Activated CD8-positive, alpha-beta memory T cell treated with anti-CD3 and anti-CD28 coated beads for 1 hour (primary cell): ENCODE results near the gene GEN1.

Experiments used
- DNase-seq, 2 donors: peaks; one replicate each; pipeline ENCODE4 v3.0.0-alpha.2; 2020; ENCODE audit warnings: low read depth in 1 of 2; ENCODE audit errors: extremely low read depth in 1 of 2

GEN1 gene

GRCh38 chr2:17752892-17753802, 791 bp upstream of the GEN1 start:
- DNase-seq: no peak

DNA sequence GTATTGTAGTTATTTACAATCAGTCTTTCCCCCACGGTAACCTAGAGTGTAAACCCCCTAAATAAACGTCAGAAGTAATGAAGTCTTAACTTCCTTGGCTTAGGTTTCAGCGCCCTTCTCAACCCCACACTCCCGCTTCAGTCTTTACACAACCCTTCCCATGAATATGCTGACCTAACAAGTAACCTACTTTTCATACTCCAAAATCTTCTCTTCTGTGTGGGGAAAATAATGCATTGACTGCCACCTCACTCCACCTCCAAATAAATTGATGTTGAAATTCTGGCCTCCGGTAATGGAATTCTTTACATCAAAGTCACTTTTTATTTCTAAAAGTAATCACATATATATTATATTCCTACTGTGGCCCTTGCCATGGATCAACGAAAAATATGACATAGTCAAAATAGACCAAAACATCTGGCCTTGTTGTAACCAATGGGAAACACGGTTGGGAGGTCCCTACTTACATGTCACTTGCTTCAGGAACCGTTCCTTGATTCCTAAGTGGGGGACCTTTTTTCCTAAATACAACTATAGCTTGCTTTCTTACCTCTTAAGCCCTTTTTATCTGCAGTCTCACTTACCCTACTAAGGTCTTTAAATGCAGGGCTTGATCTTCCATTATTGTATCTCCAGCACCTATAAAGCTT, 961 bp downstream of the GEN1 start:
- no peak for DNase-seq

DNA sequence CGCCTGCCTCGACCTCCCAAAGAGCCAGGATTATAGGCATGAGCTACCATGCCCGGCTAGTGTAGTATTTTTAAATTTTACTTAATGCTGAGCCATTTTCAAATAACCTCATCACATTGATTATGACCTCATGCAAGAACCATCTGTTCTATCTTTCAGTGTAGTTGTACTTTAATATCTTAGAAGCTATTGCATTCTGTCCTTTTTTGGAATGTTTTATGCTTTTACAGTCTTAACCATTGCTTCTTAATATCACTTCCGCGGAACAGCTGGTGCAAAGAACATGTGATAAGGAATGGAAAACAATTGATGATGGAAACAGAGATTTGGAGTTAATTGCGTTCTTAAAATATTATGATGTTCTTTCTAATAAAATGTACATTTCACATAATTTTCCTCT, 2.7 kb downstream of the GEN1 start:
- no peak for DNase-seq

DNA sequence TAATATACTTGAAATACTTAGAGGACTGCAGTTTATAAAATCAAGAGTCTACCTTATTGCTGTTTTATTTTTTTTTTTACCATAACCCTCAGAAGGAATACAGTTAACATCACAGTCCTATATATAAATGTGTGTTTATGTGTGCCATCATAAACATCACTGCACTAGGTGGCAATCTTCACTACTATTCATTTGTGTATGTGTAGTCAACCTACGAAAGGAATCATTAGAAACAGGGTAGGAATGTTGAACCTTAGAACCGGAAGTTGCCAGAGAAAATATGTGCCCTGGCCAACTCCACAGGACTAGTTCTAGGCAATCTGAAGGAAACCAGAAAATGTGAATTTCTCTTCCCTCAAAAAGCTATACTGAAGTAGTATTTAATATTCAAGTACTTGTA, 3.4 kb downstream of the GEN1 start:
- DNase-seq: no peak

DNA sequence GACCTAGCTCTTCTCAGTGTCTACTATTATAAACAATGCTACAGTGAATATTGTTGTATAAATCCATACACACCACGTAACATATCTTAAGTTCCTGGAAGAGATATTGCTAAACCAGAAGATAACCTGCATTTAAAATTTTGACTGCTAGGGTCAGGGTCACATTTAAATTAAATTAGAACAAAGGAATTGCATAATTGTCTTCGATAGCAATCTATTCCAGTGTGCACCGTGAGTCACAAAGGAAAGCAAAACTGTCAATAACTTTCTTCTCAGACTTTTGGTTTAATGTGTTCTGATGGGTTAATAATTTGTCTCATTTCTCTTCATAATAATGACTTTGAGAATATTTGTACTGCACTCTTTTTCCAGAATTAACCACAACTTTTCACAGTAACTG, 4.2 kb downstream of the GEN1 start:
- DNase-seq: no peak

DNA sequence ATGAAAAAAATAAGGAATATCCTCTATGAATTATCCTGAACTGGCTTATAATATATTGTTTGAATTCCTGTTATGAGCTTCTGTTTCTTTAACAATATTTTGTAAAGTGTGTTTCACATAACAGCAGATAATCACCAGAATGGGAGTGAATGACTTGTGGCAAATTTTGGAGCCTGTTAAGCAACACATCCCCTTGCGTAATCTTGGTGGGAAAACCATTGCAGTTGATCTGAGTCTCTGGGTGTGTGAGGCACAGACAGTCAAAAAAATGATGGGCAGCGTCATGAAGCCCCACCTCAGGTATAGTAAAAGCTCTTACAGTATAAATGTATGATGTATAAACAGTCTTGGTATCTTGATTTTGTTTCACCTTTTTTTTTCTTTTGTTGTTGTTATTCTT, 5.9 kb downstream of the GEN1 start:
- DNase-seq: no peak

- DNase-seq: no peak
Measured at GRCh38 chr2:17762451-17762850, 8.5 kb downstream of the GEN1 start.

DNA sequence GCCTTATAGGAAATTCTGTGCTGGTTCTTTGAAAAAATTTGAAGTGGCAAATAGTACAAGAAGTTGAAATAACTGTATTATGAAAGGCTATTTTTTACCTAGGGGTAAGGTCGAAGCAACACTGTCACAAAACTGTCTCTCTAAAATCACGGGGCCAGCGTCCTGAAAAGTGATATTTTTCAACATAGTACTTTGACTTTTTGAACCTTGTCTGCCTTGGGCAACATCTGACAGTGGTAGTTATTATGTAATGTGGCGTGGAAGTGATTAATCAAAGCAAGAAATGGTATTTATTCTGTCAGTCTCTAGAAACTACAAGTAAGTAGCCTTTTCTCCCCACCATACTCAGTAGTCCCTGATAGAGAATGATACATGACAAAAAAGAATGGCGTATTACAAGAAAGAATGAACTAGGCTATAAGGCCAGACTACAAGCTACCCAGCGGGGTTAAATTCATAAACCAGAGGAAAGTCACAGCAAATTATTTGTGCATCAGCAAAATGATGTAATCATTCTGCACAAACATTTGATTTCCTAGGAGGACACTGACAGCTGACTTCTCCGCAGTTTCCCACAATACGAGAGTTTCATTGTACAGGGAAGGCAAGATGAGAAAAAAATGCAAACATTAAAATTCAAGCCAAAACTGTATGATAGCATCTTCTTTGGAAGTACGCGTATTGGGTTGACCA, 9.8 kb downstream of the GEN1 start:
- DNase-seq: no peak

GRCh38 chr2:17765398-17765797, 11.5 kb downstream of the GEN1 start:
- DNase-seq: no peak

GRCh38 chr2:17768894-17769293, 15.0 kb downstream of the GEN1 start:
- no peak for DNase-seq

GRCh38 chr2:17771956-17772355, 18.0 kb downstream of the GEN1 start:
- no peak for DNase-seq

DNA sequence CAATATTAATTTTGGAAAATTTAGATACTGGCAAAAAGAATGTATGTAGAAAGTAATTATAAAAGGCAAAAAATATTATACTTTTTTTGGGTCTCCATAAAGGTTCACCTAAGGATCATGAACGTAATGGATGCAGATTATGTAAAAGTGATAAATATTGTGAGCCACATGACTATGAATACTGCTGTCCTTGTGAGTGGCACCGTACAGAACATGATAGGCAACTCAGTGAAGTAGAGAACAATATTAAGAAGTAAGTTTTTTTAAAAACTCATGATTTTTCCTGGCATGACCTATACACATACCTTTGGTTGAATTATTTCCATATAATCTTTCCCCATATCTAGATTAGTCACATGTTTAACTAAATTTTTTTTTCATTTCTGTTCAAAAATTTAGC, 18.6 kb downstream of the GEN1 start:
- no peak for DNase-seq

- no peak for DNase-seq
Measured at GRCh38 chr2:17780546-17780945, 26.6 kb downstream of the GEN1 start.

DNA sequence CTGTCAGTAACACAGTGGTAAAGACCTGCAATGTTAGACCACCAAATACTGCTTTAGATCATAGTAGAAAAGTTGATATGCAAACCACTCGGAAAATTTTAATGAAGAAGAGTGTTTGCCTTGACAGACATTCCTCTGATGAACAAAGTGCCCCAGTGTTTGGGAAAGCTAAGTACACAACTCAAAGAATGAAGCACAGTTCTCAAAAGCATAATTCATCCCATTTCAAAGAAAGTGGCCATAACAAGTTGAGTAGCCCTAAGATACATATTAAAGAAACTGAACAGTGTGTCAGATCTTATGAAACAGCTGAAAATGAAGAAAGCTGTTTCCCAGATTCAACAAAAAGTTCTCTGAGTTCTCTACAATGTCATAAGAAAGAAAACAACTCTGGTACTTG, 27.5 kb downstream of the GEN1 start:
- DNase-seq: no peak

DNA sequence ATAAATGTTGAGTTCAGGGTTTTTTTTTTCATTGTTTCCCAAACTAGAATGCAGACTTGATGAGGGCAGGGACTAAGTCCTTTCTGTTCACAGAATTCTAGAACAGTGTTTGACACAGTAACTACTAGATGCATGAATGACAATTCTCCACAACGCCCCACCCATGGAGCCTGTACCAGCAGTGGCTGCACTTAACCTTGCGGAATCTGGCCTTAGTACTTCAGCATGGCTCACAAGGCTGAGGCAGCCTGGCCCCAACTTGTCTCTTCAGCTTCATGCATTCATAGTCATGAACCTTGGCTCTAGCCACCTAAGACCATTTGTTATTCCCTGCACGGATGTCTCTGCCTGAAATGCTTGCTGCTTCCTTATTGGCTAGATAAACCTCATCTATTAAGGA, 32.8 kb downstream of the GEN1 start:
- no peak for DNase-seq

DNA sequence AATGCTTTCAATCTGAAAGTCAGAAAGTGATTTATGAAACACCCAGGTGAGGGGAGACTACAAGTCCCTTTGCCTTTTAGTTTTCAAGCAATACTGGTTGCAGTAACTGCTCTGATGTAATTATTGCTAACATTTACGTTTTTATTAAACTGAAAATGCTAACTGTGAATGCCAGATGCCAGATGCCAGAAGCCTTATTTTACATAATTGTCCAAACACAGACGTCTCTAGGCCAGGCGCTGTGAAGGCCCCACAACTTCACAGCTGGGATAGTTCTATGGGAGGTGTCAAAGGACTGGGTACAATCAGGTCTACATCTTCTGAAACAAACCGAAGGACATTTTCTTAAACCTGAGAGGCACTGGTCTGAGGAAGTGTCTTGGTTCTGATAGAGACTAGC, 34.8 kb downstream of the GEN1 start:
- DNase-seq: no peak

- DNase-seq: no peak
Measured at GRCh38 chr2:17790536-17790935, 36.6 kb downstream of the GEN1 start.

DNA sequence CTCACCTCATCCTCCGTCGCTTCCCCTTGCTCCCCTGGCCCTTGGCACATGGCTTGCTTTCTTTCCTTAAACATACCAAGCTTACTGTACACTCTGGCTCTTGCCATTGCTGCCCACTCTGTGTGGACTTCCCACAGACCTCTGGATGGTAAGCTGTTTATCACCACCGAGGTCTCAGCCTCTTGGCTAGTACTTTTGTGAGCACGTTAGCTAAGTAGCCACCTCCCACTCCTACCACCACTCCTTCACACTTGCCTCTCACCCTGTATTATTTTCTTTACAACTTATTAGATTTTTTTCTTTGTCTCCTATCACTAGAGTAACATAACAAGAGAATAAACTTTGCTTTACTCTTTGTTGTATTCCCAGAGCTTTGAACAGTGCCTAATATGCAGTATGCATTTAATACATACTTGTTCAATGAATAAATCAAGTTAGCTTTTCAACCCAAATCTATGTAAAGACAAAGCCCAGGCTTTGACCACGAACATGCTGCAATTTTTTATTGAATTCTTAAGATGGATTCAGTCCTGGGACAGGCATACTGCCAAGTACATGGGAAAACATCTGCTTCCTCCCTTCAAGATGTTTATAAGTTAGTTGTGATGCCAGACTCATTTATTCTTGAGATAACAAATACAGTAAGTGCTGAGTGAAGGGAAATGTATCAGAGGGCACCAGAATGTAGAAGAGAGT, 37.3 kb downstream of the GEN1 start:
- DNase-seq: no peak

- DNase-seq: no peak
Measured at GRCh38 chr2:17791817-17792130, 37.8 kb downstream of the GEN1 start.

GRCh38 chr2:17792515-17792914, 38.6 kb downstream of the GEN1 start:
- DNase-seq: no peak

- DNase-seq: no peak
Measured at GRCh38 chr2:17793296-17793695, 39.4 kb downstream of the GEN1 start.
